A549 (cell line): ENCODE results near the gene XKR7. TPM values are rescaled to one million over a fixed set of nuclear protein-coding genes. Genes with fewer than 3 reads are reported as not detected.

Experiments used
- ATAC-seq, 2 experiments: fragments of 200-7000 bp in 1 of 2; fragments of >200 bp in 1 of 2; cut with Nextera tagmentation in 1 of 2; cut with Tn5 transposase in 1 of 2; 3 replicates each; pipeline versions ENCODE4 v1.8.0 to v1.9.1; 2018 to 2020; ENCODE audit warnings: mild to moderate bottlenecking in 1 of 2, moderate library complexity in 1 of 2
- CTCF ChIA-PET: fragments of 300-600 bp; sonication (Branson Sonifier 250); formaldehyde crosslinking; extraction: SDS; loops from one replicate; lab custom pipeline; 2021; ENCODE audit warnings: antibody characterized with exemption, inconsistent platforms; lab: Yijun Ruan, JAX
- POLR2A ChIA-PET: fragments of 350-600 bp; formaldehyde crosslinking; extraction: SDS; loops from one replicate; lab custom pipeline; 2021; ENCODE audit warnings: antibody characterized with exemption, inconsistent platforms; lab: Yijun Ruan, JAX
- DNase-seq, 2 experiments: peaks; one replicate each; pipeline versions ENCODE4 v3.0.0 to v3.0.0-alpha.2; 2011 to 2016; ENCODE audit warnings: low read depth in 1 of 2, low spot score in 1 of 2
- FAIRE-seq: peaks from 2 replicates; lab custom pipeline; 2011; peaks lifted over from hg19 to GRCh38; lab: Jason Lieb, UNC
- H3K27ac ChIP-seq, 2 experiments: fragments of >200 bp; sonication (Bioruptor Twin); formaldehyde crosslinking; 3 replicates each; pipeline ENCODE4 v1.5.1; 2016 to 2017
- H3K4me1 ChIP-seq: fragments of >200 bp; sonication (Bioruptor Twin); formaldehyde crosslinking; 3 replicates; pipeline ENCODE4 v1.6.1; 2016
- H3K4me2 ChIP-seq: fragments of >200 bp; sonication (Bioruptor Twin); formaldehyde crosslinking; 3 replicates; pipeline ENCODE4 v1.6.1; 2016
- H3K4me3 ChIP-seq: fragments of >200 bp; sonication (Bioruptor Twin); formaldehyde crosslinking; 3 replicates; pipeline ENCODE4 v1.5.1; 2016
- H3K9me3 ChIP-seq: fragments of >200 bp; sonication (Bioruptor Twin); formaldehyde crosslinking; 3 replicates; pipeline ENCODE4 v1.6.1; 2016
- CEBPB ChIP-seq, 2 experiments: fragments of >200 bp in 1 of 2; sonication (Bioruptor Twin) in 1 of 2; formaldehyde crosslinking in 1 of 2; IDR thresholded peaks; 2 replicates each; pipeline ENCODE4 v1.6.1; 2012 to 2016
- EHMT2 ChIP-seq: fragments of 200-600 bp; sonication (generic); IDR thresholded peaks from 2 replicates; pipeline ENCODE4 v1.6.1; 2016; ENCODE audit warnings: antibody characterized with exemption, low read depth, mild to moderate bottlenecking, moderate library complexity
- ESRRA ChIP-seq: fragments of 150-350 bp; IDR thresholded peaks from 2 replicates; pipeline ENCODE4 v1.6.1; 2014; ENCODE audit warnings: mild to moderate bottlenecking, low read length, borderline replicate concordance
- JUN ChIP-seq, 2 experiments: fragments of >200 bp; sonication (Bioruptor Twin); formaldehyde crosslinking; IDR thresholded peaks; 2 replicates in 1 of 2; 3 replicates in 1 of 2; pipeline ENCODE4 v1.6.1; 2016 to 2017
- MYC ChIP-seq: IDR thresholded peaks from 2 replicates; pipeline ENCODE4 v1.6.1; 2012; ENCODE audit warnings: mild to moderate bottlenecking, inconsistent platforms, low read length, improper control_type of control experiment, borderline replicate concordance
- NFE2L2 ChIP-seq: fragments of 150-350 bp; conservative IDR thresholded peaks from 2 replicates; pipeline ENCODE4 v1.6.1; 2014; ENCODE audit warnings: low read length
- POLR2A ChIP-seq: IDR thresholded peaks from 2 replicates; pipeline ENCODE4 v1.6.1; 2012; ENCODE audit warnings: mild to moderate bottlenecking, low read length
- RAD21 ChIP-seq, 2 experiments: fragments of >200 bp in 1 of 2; sonication (Bioruptor Twin) in 1 of 2; formaldehyde crosslinking in 1 of 2; IDR thresholded peaks in 1 of 2; conservative IDR thresholded peaks in 1 of 2; 2 replicates in 1 of 2; 3 replicates in 1 of 2; pipeline ENCODE4 v1.6.1; 2012 to 2018; ENCODE audit warnings: inconsistent platforms in 1 of 2
- RARB ChIP-seq: fragments of 250-450 bp; sonication (Bioruptor Pico); IDR thresholded peaks from 2 replicates; pipeline ENCODE4 v1.8.0; 2021; ENCODE audit warnings: mild to moderate bottlenecking, moderate library complexity
- RCOR1 ChIP-seq: fragments of 150-350 bp; IDR thresholded peaks from 2 replicates; pipeline ENCODE4 v1.6.1; 2014; ENCODE audit warnings: antibody characterized with exemption, low read length, low read depth
- RFX5 ChIP-seq: fragments of 450-650 bp; IDR thresholded peaks from 2 replicates; pipeline ENCODE4 v1.7.1; 2014; ENCODE audit warnings: antibody characterized with exemption, mild to moderate bottlenecking, moderate library complexity
- RNF2 ChIP-seq: fragments of 200-600 bp; sonication (generic); IDR thresholded peaks from 2 replicates; pipeline ENCODE4 v1.6.1; 2016; ENCODE audit warnings: low read depth, mild to moderate bottlenecking, antibody characterized with exemption, moderate library complexity, borderline replicate concordance
- SMC3 ChIP-seq: fragments of >200 bp; sonication (Bioruptor Twin); formaldehyde crosslinking; IDR thresholded peaks from 3 replicates; pipeline ENCODE4 v1.6.1; 2018; ENCODE audit warnings: inconsistent platforms
- SREBF2 ChIP-seq: fragments of 450-650 bp; IDR thresholded peaks from 2 replicates; pipeline ENCODE4 v1.6.1; 2014; ENCODE audit warnings: mild to moderate bottlenecking, moderate library complexity
- TP53 ChIP-seq: fragments of 250-450 bp; sonication (Bioruptor Pico); IDR thresholded peaks from 2 replicates; pipeline ENCODE4 v1.5.0; 2021; ENCODE audit warnings: mild to moderate bottlenecking, moderate library complexity
- ZFP36 ChIP-seq: fragments of 450-650 bp; IDR thresholded peaks from 2 replicates; pipeline ENCODE4 v1.6.1; 2014; ENCODE audit warnings: borderline replicate concordance; ENCODE audit not compliant: partially characterized antibody
- ZNF302 ChIP-seq: fragments of 250-450 bp; sonication (Bioruptor Pico); IDR thresholded peaks from 2 replicates; pipeline ENCODE4 v1.9.0; 2021; ENCODE audit warnings: inconsistent platforms, mild to moderate bottlenecking, moderate library complexity
- WGBS: methylation state at CpG from one replicate; pipeline ENCODE4 v1.1.6; 2017; ENCODE audit errors: missing lambda C conversion rate; 5-methylcytosine and 5-hydroxymethylcytosine counted together
- polyA plus RNA-seq, 4 experiments: library from polyadenylated mRNA; depleted of rRNA in 3 of 4; stranded (reverse); fragments of >200 nt; fragmentation: RNase III in 1 of 4; extraction: RNeasy Plus Mini Kit Qiagen cat#74134 plus additional on column Dnase treatment in 1 of 4; gene quantifications; 2 replicates in 3 of 4; 3 replicates in 1 of 4; pipeline ENCODE4 v1.2.3, GENCODE V29; 2011 to 2017
- TF ChIP-seq, protein P1 (sequence below): fragments of >200 bp; sonication (Bioruptor Twin); formaldehyde crosslinking; IDR thresholded peaks from 3 replicates; pipeline ENCODE4 v1.5.1; 2016
- TF ChIP-seq, protein P2 (sequence below): IDR thresholded peaks from 2 replicates; pipeline ENCODE4 v1.6.1; 2012
- TF ChIP-seq, protein P3 (sequence below): fragments of 250-450 bp; sonication (Bioruptor Pico); IDR thresholded peaks from 2 replicates; pipeline ENCODE4 v1.5.0; 2021; ENCODE audit warnings: mild to moderate bottlenecking, moderate library complexity, borderline replicate concordance

The XKR7 gene
- polyA plus RNA-seq, 2 of the 4 experiments (the other 2 are of a cell fraction) = 0.01 TPM; not detected in 1

DNA sequence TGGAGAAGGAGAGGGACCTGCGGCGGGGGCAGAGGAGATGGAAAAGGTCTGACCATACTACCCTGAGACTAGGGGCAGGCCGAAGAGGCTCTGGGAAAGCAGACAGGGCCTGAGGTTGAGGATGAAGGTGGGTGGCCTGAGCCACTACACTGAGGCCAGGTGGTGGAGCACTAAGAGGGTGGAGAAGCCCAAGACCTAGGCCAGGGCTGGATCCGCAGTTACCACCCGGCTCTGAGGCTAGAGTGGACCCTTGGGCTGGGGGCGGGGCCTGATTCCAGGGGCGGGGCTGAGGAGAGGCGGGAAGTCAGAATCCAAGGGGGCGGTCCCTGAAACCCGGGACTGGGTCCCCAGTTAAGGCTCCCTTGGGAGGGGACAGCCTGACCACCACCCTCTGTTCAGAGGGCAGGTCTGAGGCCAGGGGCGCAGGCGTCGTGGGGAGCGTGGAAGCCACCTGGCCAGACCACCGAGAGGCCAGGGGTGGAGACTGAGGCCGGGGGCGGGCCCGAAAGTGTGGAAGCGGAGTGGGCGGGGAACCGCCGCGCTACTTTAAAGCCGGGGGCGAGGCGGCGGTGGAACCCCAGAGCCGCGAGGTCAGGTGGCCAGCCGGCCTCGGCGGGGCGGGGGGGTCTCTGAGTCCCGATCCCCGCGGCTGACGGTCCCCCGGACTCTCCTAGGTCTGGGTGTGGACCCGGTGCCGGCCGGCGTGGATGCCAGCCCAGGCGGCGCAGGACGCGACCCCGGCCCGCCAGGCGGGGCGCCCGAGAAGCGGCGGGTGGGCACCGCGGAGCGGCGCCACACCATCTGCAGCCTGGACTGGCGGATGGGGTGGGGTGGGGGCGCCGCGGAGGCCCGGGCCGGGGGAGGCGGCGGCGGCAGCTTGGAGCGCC lies 50.6 kb downstream of the XKR7 start:
- ATAC-seq (peak; percentile 78 to 91), DNase-seq (peak; percentile 44 to 77), FAIRE-seq (no peak)
- ChIA-PET POLR2A (no interaction called here), CTCF (interaction anchor here (0.9 to 5.2 kb wide), 6 partner anchors 11 to 172 kb away, joined by 3 to 69 read pairs (median 4); no protein-coding TSS in a partner anchor)
- Histone ChIP-seq H3K4me3 (peak overlapping the region; percentile 68), H3K4me1 (peaks cover 4% of the 10 kb centered on the region; the same call in 1 of the 3 replicates), H3K27ac (peak overlapping the region; percentile 38 to 70; a peak in 4 of 6 replicates), H3K9me3 (no peaks in the 10 kb centered on the region), H3K4me2 (peak overlapping the region; percentile 98)
- TF ChIP-seq POLR2A (peak; percentile 21; the same call in 1 of the 2 replicates), EHMT2 (no peak), MYC (no peak), NFE2L2 (no peak), SREBF2 (no peak)
- TF ChIP-seq, protein P1, sequence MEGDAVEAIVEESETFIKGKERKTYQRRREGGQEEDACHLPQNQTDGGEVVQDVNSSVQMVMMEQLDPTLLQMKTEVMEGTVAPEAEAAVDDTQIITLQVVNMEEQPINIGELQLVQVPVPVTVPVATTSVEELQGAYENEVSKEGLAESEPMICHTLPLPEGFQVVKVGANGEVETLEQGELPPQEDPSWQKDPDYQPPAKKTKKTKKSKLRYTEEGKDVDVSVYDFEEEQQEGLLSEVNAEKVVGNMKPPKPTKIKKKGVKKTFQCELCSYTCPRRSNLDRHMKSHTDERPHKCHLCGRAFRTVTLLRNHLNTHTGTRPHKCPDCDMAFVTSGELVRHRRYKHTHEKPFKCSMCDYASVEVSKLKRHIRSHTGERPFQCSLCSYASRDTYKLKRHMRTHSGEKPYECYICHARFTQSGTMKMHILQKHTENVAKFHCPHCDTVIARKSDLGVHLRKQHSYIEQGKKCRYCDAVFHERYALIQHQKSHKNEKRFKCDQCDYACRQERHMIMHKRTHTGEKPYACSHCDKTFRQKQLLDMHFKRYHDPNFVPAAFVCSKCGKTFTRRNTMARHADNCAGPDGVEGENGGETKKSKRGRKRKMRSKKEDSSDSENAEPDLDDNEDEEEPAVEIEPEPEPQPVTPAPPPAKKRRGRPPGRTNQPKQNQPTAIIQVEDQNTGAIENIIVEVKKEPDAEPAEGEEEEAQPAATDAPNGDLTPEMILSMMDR = 0 out of 3 replicates have a peak, but pooled peaks have one; percentile 4
- WGBS = 0% methylated on average over 10 of the region's 67 CpGs

DNA sequence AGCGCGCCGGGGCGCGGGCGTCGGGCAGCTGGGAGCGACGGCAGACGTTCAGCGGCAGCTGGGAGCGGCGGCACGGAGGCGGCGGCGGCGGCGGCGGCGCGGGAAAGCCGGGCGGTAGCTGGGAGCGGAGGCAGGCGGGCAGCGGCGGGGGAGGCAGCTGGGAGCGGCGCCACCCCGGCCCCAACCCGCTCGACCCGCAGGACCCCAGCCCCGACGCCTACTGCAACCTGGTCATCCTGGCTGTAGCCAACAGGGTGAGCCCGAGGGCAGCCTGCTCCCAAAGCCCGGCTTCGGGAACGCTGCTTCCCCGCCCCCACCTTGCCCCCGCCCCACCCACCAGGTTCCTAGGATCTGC lies 51.2 kb downstream of the XKR7 start:
- peaks cover 4% of the 10 kb centered on the region; the same call in 1 of the 3 replicates for H3K4me1 ChIP-seq
- no peaks in the 10 kb centered on the region for H3K9me3 ChIP-seq
- TF ChIP-seq SMC3 (no peak), JUN (IDR thresholded peaks at IDR 0.05) (0 out of 5 replicates have a peak, but pooled peaks of 1 of the 2 experiments have one; percentile 6)
- no peak for FAIRE-seq
- POLR2A ChIA-PET = no interaction called here
- H3K27ac ChIP-seq = peak overlapping the region; percentile 38 to 70; a peak in 4 of 6 replicates
- H3K4me2 ChIP-seq = peak overlapping the region; percentile 98
- peak overlapping the region; percentile 68 for H3K4me3 ChIP-seq
- 1% methylated on average over 12 of the region's 42 CpGs for WGBS
- CTCF ChIA-PET = interaction anchor here (5.2 kb wide), 1 partner anchor 11 kb away, joined by 69 read pairs; no protein-coding TSS in a partner anchor
- peak; percentile 27 to 68 for DNase-seq
- ATAC-seq = peak; percentile 37 to 55; a peak in 3 of 6 replicates

DNA sequence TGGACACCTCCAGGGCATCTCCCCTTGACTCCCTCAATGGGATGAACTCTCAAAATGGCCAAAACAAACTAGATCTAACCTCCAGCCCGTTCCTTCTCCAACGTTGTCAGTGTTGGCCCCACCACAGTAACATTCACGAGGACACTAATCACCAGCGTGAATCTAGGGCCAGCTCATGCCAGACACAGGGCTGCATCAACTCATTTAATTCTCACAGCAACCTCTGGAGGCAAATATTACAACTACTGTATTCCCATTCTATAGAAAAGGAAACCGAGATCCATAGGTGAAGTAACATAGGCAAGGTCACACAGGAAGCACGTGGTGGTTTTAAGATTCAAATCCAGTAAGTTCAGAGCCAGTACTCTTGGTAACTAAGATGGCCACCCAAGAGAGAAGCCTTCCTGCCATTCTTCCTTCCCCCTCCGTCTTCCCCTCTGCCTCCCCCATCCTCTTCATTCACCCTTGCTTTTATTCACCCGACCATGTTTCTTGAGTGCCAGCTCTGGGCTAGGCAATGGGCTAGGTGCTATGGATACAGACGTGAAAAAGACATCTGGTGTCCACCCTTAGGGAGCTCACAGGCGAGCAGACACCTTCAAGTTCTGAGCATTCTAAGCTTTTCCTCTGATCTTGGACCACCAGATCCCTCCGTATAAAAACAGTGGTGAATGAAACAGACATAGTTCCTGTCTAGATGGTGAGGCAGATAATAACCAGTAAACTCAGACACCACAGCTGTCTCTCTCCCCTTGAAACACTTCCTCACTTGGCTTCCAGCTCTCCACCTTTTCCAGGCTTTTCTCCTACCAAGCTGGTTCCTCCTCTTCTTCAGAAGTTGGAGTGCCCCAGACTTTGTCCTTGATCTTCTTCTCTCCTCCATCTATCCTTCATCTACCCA lies 51.9 kb downstream of the XKR7 start:
- H3K4me3 ChIP-seq = peak overlapping the region; percentile 68
- no peaks in the 10 kb centered on the region for H3K9me3 ChIP-seq
- FAIRE-seq (no peak), ATAC-seq (no peak), DNase-seq (no peak)
- ChIA-PET POLR2A (no interaction called here), CTCF (interaction anchor here (1.0 to 5.2 kb wide), 7 partner anchors 10 to 173 kb away, joined by 3 to 69 read pairs (median 3); no protein-coding TSS in a partner anchor)
- 30% methylated on average over 11 of the region's 11 CpGs for WGBS
- peaks cover 4% of the 10 kb centered on the region; the same call in 1 of the 3 replicates for H3K4me1 ChIP-seq
- H3K4me2 ChIP-seq = peak overlapping the region; percentile 98
- TF ChIP-seq RARB (CRISPR knock-in tag) (no peak), CEBPB (IDR thresholded peaks at IDR 0.05) (no peak), RCOR1 (no peak), RAD21 (conservative IDR thresholded peaks at IDR 0.05 in 1 of 2, IDR thresholded peaks at IDR 0.05 in 1 of 2) (no peak), JUN (IDR thresholded peaks at IDR 0.05) (no peak), RNF2 (no peak), ZFP36 (no peak), ZNF302 (no peak), TP53 (CRISPR knock-in tag) (no peak), ESRRA (no peak), RFX5 (no peak)
- TF ChIP-seq, protein P2, sequence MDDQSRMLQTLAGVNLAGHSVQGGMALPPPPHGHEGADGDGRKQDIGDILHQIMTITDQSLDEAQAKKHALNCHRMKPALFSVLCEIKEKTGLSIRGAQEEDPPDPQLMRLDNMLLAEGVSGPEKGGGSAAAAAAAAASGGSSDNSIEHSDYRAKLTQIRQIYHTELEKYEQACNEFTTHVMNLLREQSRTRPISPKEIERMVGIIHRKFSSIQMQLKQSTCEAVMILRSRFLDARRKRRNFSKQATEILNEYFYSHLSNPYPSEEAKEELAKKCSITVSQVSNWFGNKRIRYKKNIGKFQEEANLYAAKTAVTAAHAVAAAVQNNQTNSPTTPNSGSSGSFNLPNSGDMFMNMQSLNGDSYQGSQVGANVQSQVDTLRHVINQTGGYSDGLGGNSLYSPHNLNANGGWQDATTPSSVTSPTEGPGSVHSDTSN = no peak
- TF ChIP-seq, protein P3, sequence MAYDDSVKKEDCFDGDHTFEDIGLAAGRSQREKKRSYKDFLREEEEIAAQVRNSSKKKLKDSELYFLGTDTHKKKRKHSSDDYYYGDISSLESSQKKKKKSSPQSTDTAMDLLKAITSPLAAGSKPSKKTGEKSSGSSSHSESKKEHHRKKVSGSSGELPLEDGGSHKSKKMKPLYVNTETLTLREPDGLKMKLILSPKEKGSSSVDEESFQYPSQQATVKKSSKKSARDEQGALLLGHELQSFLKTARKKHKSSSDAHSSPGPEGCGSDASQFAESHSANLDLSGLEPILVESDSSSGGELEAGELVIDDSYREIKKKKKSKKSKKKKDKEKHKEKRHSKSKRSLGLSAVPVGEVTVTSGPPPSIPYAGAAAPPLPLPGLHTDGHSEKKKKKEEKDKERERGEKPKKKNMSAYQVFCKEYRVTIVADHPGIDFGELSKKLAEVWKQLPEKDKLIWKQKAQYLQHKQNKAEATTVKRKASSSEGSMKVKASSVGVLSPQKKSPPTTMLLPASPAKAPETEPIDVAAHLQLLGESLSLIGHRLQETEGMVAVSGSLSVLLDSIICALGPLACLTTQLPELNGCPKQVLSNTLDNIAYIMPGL (CRISPR knock-in tag) = no peak
- no peak overlapping the region for H3K27ac ChIP-seq
